ENCODE results near the gene HPCA. TPM values are rescaled to one million over a fixed set of nuclear protein-coding genes. Genes with fewer than 3 reads are reported as not detected.

HPCA gene
- total and polyA plus RNA-seq, 2 of the 4 experiments (the other 2 are of a cell fraction), result 0.22 TPM; not detected in 1

GRCh38 chr1:32902535-32902920 lies 16.2 kb downstream of the HPCA start:
- no peak overlapping the region for H2AFZ ChIP-seq (replicated peaks; ENCODE audit: low read length, poor library complexity)
- H3K9me3 ChIP-seq (ENCODE audit: control insufficient read depth, insufficient read depth, low read length), result no peaks in the 10 kb centered on the region
- H2AK5ac ChIP-seq (ENCODE audit: low read depth, low read length), result no peak overlapping the region
- peaks cover 6% of the 10 kb centered on the region; the same call in 1 of the 2 replicates for H3K9me1 ChIP-seq (ENCODE audit: insufficient read depth, low read length)
- no peak overlapping the region for H3K27ac ChIP-seq (ENCODE audit: insufficient read depth, low read length)
- no peak overlapping the region for H3K4me3 ChIP-seq (ENCODE audit: insufficient read depth, low read depth, low read length)
- H3K23ac ChIP-seq (ENCODE audit: low read depth, low read length), result no peak overlapping the region
- no peak overlapping the region for H3K4ac ChIP-seq (ENCODE audit: low read depth, low read length)
- ChIA-PET CTCF (interaction anchor here (0.6 to 1.2 kb wide), 2 partner anchors 112 to 327 kb away, joined by 3 read pairs; no protein-coding TSS in a partner anchor), POLR2A (ENCODE audit: unreplicated experiment) (no interaction called here)
- H2BK5ac ChIP-seq (ENCODE audit: low read depth, low read length, poor library complexity, severe bottlenecking), result no peak overlapping the region
- no peak overlapping the region for H3K9ac ChIP-seq (ENCODE audit: low read depth, low read length)
- no peak overlapping the region for H2BK15ac ChIP-seq (ENCODE audit: low read depth, low read length)
- intact Hi-C loops (cut with micrococcal nuclease) (no loop called here), dilution Hi-C loops (cut with HindIII; ENCODE audit: low sequenced_read_pairs, unreplicated experiment) (no loop called here), in situ Hi-C loops (cut with MboI; ENCODE audit: low sequenced_read_pairs) (no loop called here)
- no peak overlapping the region for H2AK9ac ChIP-seq (replicated peaks; ENCODE audit: low read depth, low read length, poor library complexity)
- H3K27me3 ChIP-seq (ENCODE audit: control insufficient read depth, insufficient read depth, low read length), result peaks cover 5% of the 10 kb centered on the region
- H3K4me2 ChIP-seq (ENCODE audit: low read depth, low read length), result no peak overlapping the region
- peaks cover 0 to 9% of the 10 kb centered on the region in 2 experiments; a peak in 1 of 4 replicates for H3K79me1 ChIP-seq (ENCODE audit: low read depth in 1 of 2, low read length in 2 of 2)
- BruUV-seq (replicated peaks), result no TSS peak
- H3K4me1 ChIP-seq (ENCODE audit: control insufficient read depth, insufficient read depth, low read length), result peaks cover 2% of the 10 kb centered on the region; the same call in 1 of the 2 replicates
- no peak overlapping the region for H3K18ac ChIP-seq (ENCODE audit: low read depth, low read length)
- H2BK20ac ChIP-seq (ENCODE audit: low read depth, low read length), result no peak overlapping the region
- H3K36me3 ChIP-seq (ENCODE audit: control insufficient read depth, insufficient read depth, low read length), result 0 out of 2 replicates have a peak, but pooled peaks cover 1% of the 10 kb centered on the region
- H3K56ac ChIP-seq (ENCODE audit: extremely low read depth, insufficient read depth, low read length), result no peak overlapping the region
- H3K14ac ChIP-seq (replicated peaks; ENCODE audit: low read depth, low read length), result no peak overlapping the region
- no peak for DNase-seq
- no CpG with 5 or more reads among the region's 6 CpGs for WGBS, 2 experiments (ENCODE audit: extremely low coverage in 2 of 2, insufficient read length in 1 of 2)
- H4K91ac ChIP-seq (ENCODE audit: insufficient read depth, low read depth, low read length), result no peak overlapping the region
- no peak overlapping the region for H4K8ac ChIP-seq (ENCODE audit: low read depth in 2 of 2, low read length in 2 of 2)
- no peak overlapping the region for H4K5ac ChIP-seq (ENCODE audit: low read depth, low read length)
- no peak overlapping the region for H2BK120ac ChIP-seq (ENCODE audit: low read depth, low read length)
- no peaks in the 10 kb centered on the region for H4K20me1 ChIP-seq (ENCODE audit: insufficient read depth, low read length)
- TF ChIP-seq MAZ (IDR thresholded peaks at IDR 0.05; ENCODE audit: borderline replicate concordance, low read depth, low read length), result no peak
- TF ChIP-seq FOS (IDR thresholded peaks at IDR 0.05; ENCODE audit: low read depth, low read length), result no peak
- no peak for ATAC-seq (ENCODE audit: low read depth)

All from IMR-90 (cell line).